PC-3 (cell line): ENCODE data around the gene HNRNPC.

ENCODE experiments used
- EZH2 ChIP-seq: fragments of 300-600 bp; sonication (generic); IDR thresholded peaks from one replicate; pipeline ENCODE4 v1.6.1; 2017; ENCODE audit warnings: antibody characterized with exemption, mild to moderate bottlenecking, low read length; ENCODE audit not compliant: unreplicated experiment
- EZH2phosphoT487 ChIP-seq: fragments of 300-600 bp; sonication (generic); IDR thresholded peaks from 2 replicates; pipeline ENCODE4 v1.6.1; 2018; ENCODE audit warnings: mild to moderate bottlenecking, antibody characterized with exemption, low read length, borderline replicate concordance
- TF ChIP-seq, protein P1 (sequence below): fragments of 300-600 bp; sonication (generic); conservative IDR thresholded peaks from 2 replicates; pipeline ENCODE4 v1.5.1; 2017; ENCODE audit warnings: antibody characterized with exemption, low read depth, mild to moderate bottlenecking, low read length

DNA sequence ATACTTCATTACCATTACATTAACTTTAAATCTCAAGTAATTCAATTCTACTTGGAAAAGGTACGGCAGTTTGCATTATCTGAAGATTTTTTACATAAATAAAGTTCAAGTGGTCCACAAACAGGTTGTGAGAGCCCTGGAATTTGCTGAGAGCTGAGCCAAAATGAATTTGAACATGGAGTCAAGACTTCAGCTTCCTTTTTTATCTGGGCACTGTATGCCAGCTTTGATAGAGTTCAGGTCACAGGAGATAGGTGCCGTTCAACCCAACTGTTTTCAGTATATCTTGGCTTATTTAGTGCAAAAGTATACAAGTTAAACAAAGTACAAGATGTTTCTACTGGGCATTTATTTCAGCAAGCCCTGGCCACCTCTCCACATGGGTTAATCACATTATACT, 28.8 kb downstream of the HNRNPC start:
- TF ChIP-seq EZH2 (no peak), EZH2phosphoT487 (no peak)
- TF ChIP-seq, protein P1, sequence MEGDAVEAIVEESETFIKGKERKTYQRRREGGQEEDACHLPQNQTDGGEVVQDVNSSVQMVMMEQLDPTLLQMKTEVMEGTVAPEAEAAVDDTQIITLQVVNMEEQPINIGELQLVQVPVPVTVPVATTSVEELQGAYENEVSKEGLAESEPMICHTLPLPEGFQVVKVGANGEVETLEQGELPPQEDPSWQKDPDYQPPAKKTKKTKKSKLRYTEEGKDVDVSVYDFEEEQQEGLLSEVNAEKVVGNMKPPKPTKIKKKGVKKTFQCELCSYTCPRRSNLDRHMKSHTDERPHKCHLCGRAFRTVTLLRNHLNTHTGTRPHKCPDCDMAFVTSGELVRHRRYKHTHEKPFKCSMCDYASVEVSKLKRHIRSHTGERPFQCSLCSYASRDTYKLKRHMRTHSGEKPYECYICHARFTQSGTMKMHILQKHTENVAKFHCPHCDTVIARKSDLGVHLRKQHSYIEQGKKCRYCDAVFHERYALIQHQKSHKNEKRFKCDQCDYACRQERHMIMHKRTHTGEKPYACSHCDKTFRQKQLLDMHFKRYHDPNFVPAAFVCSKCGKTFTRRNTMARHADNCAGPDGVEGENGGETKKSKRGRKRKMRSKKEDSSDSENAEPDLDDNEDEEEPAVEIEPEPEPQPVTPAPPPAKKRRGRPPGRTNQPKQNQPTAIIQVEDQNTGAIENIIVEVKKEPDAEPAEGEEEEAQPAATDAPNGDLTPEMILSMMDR, result no peak
